Hepatocyte (in vitro differentiated cells): ENCODE results near the gene MRNIP. TPM values are rescaled to one million over a fixed set of nuclear protein-coding genes. Genes with fewer than 3 reads are reported as not detected.

Source experiments
- DNase-seq: peaks from one replicate; pipeline ENCODE4 v3.0.0-alpha.2; 2016; ENCODE audit warnings: low spot score
- H2AFZ ChIP-seq: fragments of 200-600 bp; sonication (generic); 2 replicates; pipeline ENCODE4 v1.6.0; 2016; ENCODE audit warnings: antibody characterized with exemption, mild to moderate bottlenecking
- H3K27ac ChIP-seq: fragments of 200-600 bp; sonication (generic); 2 replicates; pipeline ENCODE4 v1.5.1; 2016; ENCODE audit warnings: mild to moderate bottlenecking
- H3K27me3 ChIP-seq: fragments of 200-600 bp; sonication (generic); 2 replicates; pipeline ENCODE4 v1.6.1; 2016
- H3K36me3 ChIP-seq: fragments of 200-600 bp; sonication (generic); replicated peaks from 2 replicates; pipeline ENCODE4 v1.5.1; 2016; ENCODE audit warnings: low read depth; ENCODE audit not compliant: insufficient read depth
- H3K4me1 ChIP-seq: fragments of 200-600 bp; sonication (generic); 2 replicates; pipeline ENCODE4 v1.5.1; 2016; ENCODE audit warnings: mild to moderate bottlenecking, moderate library complexity; ENCODE audit not compliant: insufficient read depth
- H3K4me2 ChIP-seq: fragments of 200-600 bp; sonication (generic); 2 replicates; pipeline ENCODE4 v1.6.0; 2016
- H3K4me3 ChIP-seq: fragments of 200-600 bp; sonication (generic); 2 replicates; pipeline ENCODE4 v1.5.1; 2016; ENCODE audit warnings: mild to moderate bottlenecking
- H3K79me2 ChIP-seq: fragments of 200-600 bp; sonication (generic); 2 replicates; pipeline ENCODE4 v1.6.0; 2017; ENCODE audit warnings: mild to moderate bottlenecking
- H3K9me2 ChIP-seq: fragments of 200-600 bp; sonication (generic); replicated peaks from 2 replicates; pipeline ENCODE4 v1.6.0; 2017; ENCODE audit warnings: mild to moderate bottlenecking; ENCODE audit not compliant: insufficient read depth
- H3K9me3 ChIP-seq: fragments of 200-600 bp; sonication (generic); 2 replicates; pipeline ENCODE4 v1.5.1; 2016; ENCODE audit warnings: low read depth, mild to moderate bottlenecking
- H4K20me1 ChIP-seq: fragments of 200-600 bp; sonication (generic); 2 replicates; pipeline ENCODE4 v1.6.0; 2016; ENCODE audit warnings: mild to moderate bottlenecking; ENCODE audit not compliant: insufficient read depth, poor library complexity, severe bottlenecking
- CTCF ChIP-seq: fragments of 200-600 bp; sonication (generic); IDR thresholded peaks from 2 replicates; pipeline ENCODE4 v1.5.1; 2016; ENCODE audit warnings: antibody characterized with exemption, mild to moderate bottlenecking; ENCODE audit not compliant: poor library complexity
- EZH2 ChIP-seq: fragments of 200-600 bp; sonication (generic); IDR thresholded peaks from 2 replicates; pipeline ENCODE4 v1.6.1; 2016; ENCODE audit warnings: antibody characterized with exemption, mild to moderate bottlenecking, borderline replicate concordance
- EZH2phosphoT487 ChIP-seq: fragments of 200-600 bp; sonication (generic); IDR thresholded peaks from one replicate; pipeline ENCODE4 v1.6.1; 2018; ENCODE audit warnings: antibody characterized with exemption, mild to moderate bottlenecking, low read depth, moderate library complexity; ENCODE audit not compliant: unreplicated experiment, severe bottlenecking
- WGBS: methylation state at CpG from one replicate; pipeline ENCODE4 v1.1.6; 2016; ENCODE audit warnings: low lambda C conversion rate; ENCODE audit errors: missing lambda C conversion rate; 5-methylcytosine and 5-hydroxymethylcytosine counted together
- polyA plus RNA-seq: library from polyadenylated mRNA; unstranded; fragments of >200 nt; fragmentation: Nextera tagmentation; extraction: Ambion mirVana; gene quantifications from 2 replicates; pipeline ENCODE4 v1.2.1, GENCODE V29; 2016
- total RNA-seq: library from RNA; depleted of rRNA; stranded (reverse); fragments of >200 nt; gene quantifications from 2 replicates; pipeline ENCODE4 v1.2.3, GENCODE V29; 2014

Gene MRNIP
- total and polyA plus RNA-seq, 2 experiments from 2014 or later, result 21.2 to 28.5 TPM

- H3K4me1 ChIP-seq, result no peaks in the 10 kb centered on the region
- no peaks in the 10 kb centered on the region for H3K9me3 ChIP-seq
- no peak overlapping the region for H3K27ac ChIP-seq
- WGBS, result 73% methylated on average over 17 of the region's 17 CpGs
- H3K27me3 ChIP-seq, result no peaks in the 10 kb centered on the region
- no peak overlapping the region for H2AFZ ChIP-seq
- H3K4me2 ChIP-seq, result no peak overlapping the region
- TF ChIP-seq CTCF, result peak; percentile 23
- TF ChIP-seq EZH2, result no peak
- no peaks in the 10 kb centered on the region for H3K36me3 ChIP-seq
- no peaks in the 10 kb centered on the region for H4K20me1 ChIP-seq
- DNase-seq, result peak; percentile 65
- no peaks in the 10 kb centered on the region for H3K9me2 ChIP-seq
- no peak overlapping the region for H3K4me3 ChIP-seq
- no peaks in the 10 kb centered on the region for H3K79me2 ChIP-seq
These were observed 11.8 kb upstream of the MRNIP start for GRCh38 chr5:179870403-179870903.

- Histone ChIP-seq H3K9me3 (no peaks in the 10 kb centered on the region), H3K36me3 (no peaks in the 10 kb centered on the region), H3K4me2 (no peak overlapping the region), H3K27me3 (no peaks in the 10 kb centered on the region), H3K4me1 (no peaks in the 10 kb centered on the region), H3K27ac (no peak overlapping the region), H3K4me3 (no peak overlapping the region), H4K20me1 (no peaks in the 10 kb centered on the region), H2AFZ (no peak overlapping the region), H3K9me2 (no peaks in the 10 kb centered on the region), H3K79me2 (no peaks in the 10 kb centered on the region)
- TF ChIP-seq CTCF, result no peak
- no peak for TF ChIP-seq EZH2phosphoT487
- TF ChIP-seq EZH2, result no peak
- 90% methylated on average over 16 of the region's 16 CpGs for WGBS
- no peak for DNase-seq
These were observed 11.2 kb upstream of the MRNIP start for GRCh38 chr5:179869641-179870402.

DNA sequence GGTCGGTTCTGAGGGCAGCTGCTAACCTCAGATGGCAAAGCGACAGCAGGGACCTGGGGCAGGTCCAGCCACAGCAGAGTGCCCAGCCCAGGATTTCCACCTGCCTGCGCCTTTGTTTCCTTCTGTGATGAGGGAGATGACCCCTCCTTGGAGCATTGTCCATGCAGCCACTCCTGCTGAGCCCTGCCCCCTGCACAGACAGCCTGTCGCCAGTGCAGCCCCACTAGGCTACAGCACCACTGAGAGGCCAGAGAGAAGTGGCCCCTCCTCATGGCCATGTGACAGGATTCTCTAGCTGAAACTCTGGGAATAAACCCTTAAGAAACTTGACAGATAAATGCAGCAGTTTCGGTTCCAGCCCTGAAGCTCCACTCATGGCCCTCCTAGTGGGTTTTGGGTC is 10.5 kb upstream of the MRNIP start:
- H3K4me1 ChIP-seq, result no peaks in the 10 kb centered on the region
- TF ChIP-seq EZH2phosphoT487 (no peak), EZH2 (no peak), CTCF (no peak)
- no peaks in the 10 kb centered on the region for H4K20me1 ChIP-seq
- H3K4me3 ChIP-seq, result no peak overlapping the region
- no peak overlapping the region for H2AFZ ChIP-seq
- no peak for DNase-seq
- WGBS, result 89% methylated on average over 5 of the region's 5 CpGs
- H3K27ac ChIP-seq, result no peak overlapping the region
- H3K9me2 ChIP-seq, result no peaks in the 10 kb centered on the region
- H3K27me3 ChIP-seq, result no peaks in the 10 kb centered on the region
- no peaks in the 10 kb centered on the region for H3K9me3 ChIP-seq
- no peaks in the 10 kb centered on the region for H3K79me2 ChIP-seq
- no peaks in the 10 kb centered on the region for H3K36me3 ChIP-seq
- no peak overlapping the region for H3K4me2 ChIP-seq
